AG04450 (cell line): ENCODE data around the gene SHISA7. TPM values are rescaled to one million over a fixed set of nuclear protein-coding genes. Genes with fewer than 3 reads are reported as not detected.
A peak's percentile ranks its signal among the peaks of the same experiment; 100 is the strongest.

ENCODE experiments used
- CTCF ChIA-PET: fragments of 300-600, 350-600 bp; formaldehyde crosslinking; extraction: SDS; loops from one replicate; lab custom pipeline; 2022; ENCODE audit warnings: antibody characterized with exemption, inconsistent platforms; lab: Charles Lee
- POLR2A ChIA-PET: fragments of 350-600 bp; formaldehyde crosslinking; extraction: SDS; loops from one replicate; lab custom pipeline; 2021; ENCODE audit warnings: antibody characterized with exemption, inconsistent platforms; lab: Yijun Ruan, JAX
- DNase-seq: peaks from one replicate; pipeline ENCODE4 v3.0.0-alpha.2; 2011; ENCODE audit warnings: low read depth, low spot score
- H3K27ac ChIP-seq: one replicate; pipeline ENCODE4 v1.5.1; 2012; ENCODE audit warnings: low read depth, low read length, control low read depth
- H3K27me3 ChIP-seq: one replicate; pipeline ENCODE4 v1.6.0; 2012; ENCODE audit warnings: low read length; ENCODE audit not compliant: control insufficient read depth, insufficient read depth
- H3K4me3 ChIP-seq: 2 replicates; pipeline ENCODE4 v1.5.1; 2011; ENCODE audit warnings: mild to moderate bottlenecking, low read depth, low read length, control low read depth
- H3K9me3 ChIP-seq: 2 replicates; pipeline ENCODE4 v1.5.1; 2012; ENCODE audit warnings: low read length; ENCODE audit not compliant: control insufficient read depth, insufficient read depth
- CTCF ChIP-seq: IDR thresholded peaks from 2 replicates; pipeline ENCODE4 v1.5.1; 2011; ENCODE audit warnings: low read depth, low read length, control low read depth, inconsistent platforms
- polyA plus RNA-seq: library from polyadenylated mRNA; depleted of rRNA; stranded (reverse); fragments of >200 nt; gene quantifications from 2 replicates; pipeline ENCODE4 v1.2.3, GENCODE V29; 2011

Gene SHISA7
- polyA plus RNA-seq, 1 experiment, result not detected

GRCh38 chr19:55471266-55471665 lies 28.2 kb upstream of the SHISA7 start:
- TF ChIP-seq CTCF, result no peak
- ChIA-PET POLR2A (no interaction called here), CTCF (interaction anchor here (0.5 to 0.9 kb wide), 2 partner anchors 10 to 33 kb away, joined by 3 to 8 read pairs; partner anchors contain the start of gene ISOC2)
- H3K27me3 ChIP-seq, result no peaks in the 10 kb centered on the region
- H3K9me3 ChIP-seq, result no peaks in the 10 kb centered on the region
- H3K4me3 ChIP-seq, result no peak overlapping the region
- H3K27ac ChIP-seq, result no peak overlapping the region
- no peak for DNase-seq

- Histone ChIP-seq H3K27me3 (peaks cover 3% of the 10 kb centered on the region), H3K27ac (no peak overlapping the region), H3K4me3 (no peak overlapping the region), H3K9me3 (no peaks in the 10 kb centered on the region)
- no peak for TF ChIP-seq CTCF
- ChIA-PET CTCF (interaction anchor here (0.5 to 4.0 kb wide), 43 partner anchors 9 to 380 kb away, joined by 3 to 144 read pairs (median 7); partner anchors contain the start of genes DNAAF3, NAT14, PPP6R1 and SSC5D), POLR2A (interaction anchor here (1.0 to 1.7 kb wide), 4 partner anchors 8 to 60 kb away, joined by 3 to 6 read pairs (median 6); partner anchors contain the start of genes UBE2S and ZNF628)
- DNase-seq, result no peak
Observed at GRCh38 chr19:55468054-55468393, 24.9 kb upstream of the SHISA7 start.

DNA sequence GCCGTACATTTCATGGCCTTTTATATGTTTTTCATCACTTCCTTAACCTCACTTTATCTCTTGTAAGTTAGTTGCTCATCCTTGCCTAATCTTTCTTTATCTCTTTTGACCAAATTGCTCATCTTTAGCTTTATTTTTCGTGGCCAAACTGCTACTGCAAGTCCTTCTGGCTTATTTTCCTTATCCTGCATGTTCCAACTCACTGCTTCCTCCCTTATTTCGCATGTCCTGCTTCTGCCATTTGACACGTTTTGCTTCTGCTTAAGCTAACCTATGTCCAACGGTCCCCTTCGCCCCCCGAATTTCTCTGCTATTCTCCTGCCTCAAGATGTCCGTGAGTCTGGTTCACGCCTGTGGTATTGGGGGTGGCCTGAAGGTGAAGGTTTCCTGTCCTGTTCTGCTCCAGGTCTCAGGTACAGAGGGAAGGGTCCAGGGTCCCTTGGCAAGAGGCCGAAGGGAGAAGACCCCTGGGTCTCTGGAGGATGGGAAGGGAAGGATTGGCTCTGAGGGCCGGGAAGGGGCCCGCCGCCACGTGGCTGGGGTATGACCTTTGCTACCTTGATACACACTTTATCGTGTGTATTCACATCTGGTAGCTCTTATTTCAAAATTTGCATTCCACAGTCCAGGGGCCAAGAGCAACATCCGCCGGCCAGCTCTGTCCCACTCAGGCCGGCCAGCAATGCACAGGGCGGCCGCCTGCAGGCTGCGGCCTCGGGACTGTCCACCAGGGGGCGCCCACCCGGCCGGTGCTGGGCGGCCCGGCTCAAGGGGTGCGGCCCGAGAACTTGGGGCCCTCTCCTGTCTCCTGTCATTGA lies 24.3 kb upstream of the SHISA7 start:
- Histone ChIP-seq H3K4me3 (no peak overlapping the region), H3K9me3 (no peaks in the 10 kb centered on the region), H3K27me3 (peaks cover 3% of the 10 kb centered on the region), H3K27ac (no peak overlapping the region)
- TF ChIP-seq CTCF, result peak; percentile 90
- ChIA-PET CTCF (interaction anchor here (0.5 to 4.0 kb wide), 59 partner anchors 9 to 986 kb away, joined by 3 to 144 read pairs (median 6); partner anchors contain the start of genes DNAAF3, FIZ1, NAT14 and PPP6R1), POLR2A (interaction anchor here (0.6 to 1.7 kb wide), 5 partner anchors 9 to 60 kb away, joined by 3 to 6 read pairs (median 5); partner anchors contain the start of genes UBE2S and ZNF628)
- no peak for DNase-seq

DNA sequence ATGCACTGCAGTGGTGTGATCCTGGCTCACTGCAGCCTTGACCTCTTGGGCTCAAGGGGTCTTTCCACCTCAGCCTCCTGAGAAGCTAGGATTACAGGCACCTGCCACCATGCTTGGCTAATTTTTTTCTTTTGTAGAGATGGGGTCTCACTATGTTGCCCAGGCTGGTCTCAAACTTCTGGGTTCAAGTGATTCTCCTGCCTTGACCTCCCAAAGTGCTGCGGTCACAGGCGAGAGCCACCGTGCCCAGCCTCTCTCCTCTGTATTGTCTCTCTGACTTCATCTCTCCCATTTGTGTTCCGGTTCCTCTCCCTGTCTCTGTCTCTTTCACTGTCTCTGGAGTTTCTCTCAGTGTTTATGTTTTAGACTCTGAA lies 23.1 kb upstream of the SHISA7 start:
- CTCF ChIA-PET, result interaction anchor here (2.1 to 4.0 kb wide), 7 partner anchors 12 to 325 kb away, joined by 17 to 144 read pairs (median 26); partner anchors contain the start of genes NAT14, SSC5D, ZNF628 and ZNF865
- Histone ChIP-seq H3K27ac (no peak overlapping the region), H3K4me3 (no peak overlapping the region), H3K27me3 (peaks cover 3% of the 10 kb centered on the region), H3K9me3 (no peaks in the 10 kb centered on the region)
- no peak for DNase-seq
- POLR2A ChIA-PET, result no interaction called here
- TF ChIP-seq CTCF, result no peak
